ENCODE results near the gene CSNK1A1.
"Not testable (repeated sequence)": the region's sequence is repeated elsewhere in the genome, so short reads cannot be mapped to it uniquely, and the experiment has no call there.

CSNK1A1 gene

DNA sequence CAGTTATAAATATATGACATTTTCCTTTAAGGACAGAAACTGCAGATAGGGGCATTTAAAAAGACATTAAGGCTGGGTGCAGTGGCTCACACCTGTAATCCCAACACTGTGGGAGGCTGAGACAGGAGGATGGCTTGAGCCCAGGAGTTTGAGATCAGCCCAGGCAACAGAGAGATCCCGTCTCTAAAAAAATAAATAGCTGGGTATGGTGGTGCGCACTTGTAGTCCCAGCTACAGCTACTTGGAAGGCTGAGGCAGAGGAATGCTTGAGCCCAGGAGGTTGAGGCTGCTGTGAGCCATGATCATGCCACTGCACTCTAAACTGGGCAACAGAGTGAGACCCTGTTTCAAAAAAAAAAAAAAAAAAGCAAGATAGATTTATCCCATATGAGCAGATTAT lies 63.6 kb downstream of the CSNK1A1 start:
- DNase-seq = no peak

DNA sequence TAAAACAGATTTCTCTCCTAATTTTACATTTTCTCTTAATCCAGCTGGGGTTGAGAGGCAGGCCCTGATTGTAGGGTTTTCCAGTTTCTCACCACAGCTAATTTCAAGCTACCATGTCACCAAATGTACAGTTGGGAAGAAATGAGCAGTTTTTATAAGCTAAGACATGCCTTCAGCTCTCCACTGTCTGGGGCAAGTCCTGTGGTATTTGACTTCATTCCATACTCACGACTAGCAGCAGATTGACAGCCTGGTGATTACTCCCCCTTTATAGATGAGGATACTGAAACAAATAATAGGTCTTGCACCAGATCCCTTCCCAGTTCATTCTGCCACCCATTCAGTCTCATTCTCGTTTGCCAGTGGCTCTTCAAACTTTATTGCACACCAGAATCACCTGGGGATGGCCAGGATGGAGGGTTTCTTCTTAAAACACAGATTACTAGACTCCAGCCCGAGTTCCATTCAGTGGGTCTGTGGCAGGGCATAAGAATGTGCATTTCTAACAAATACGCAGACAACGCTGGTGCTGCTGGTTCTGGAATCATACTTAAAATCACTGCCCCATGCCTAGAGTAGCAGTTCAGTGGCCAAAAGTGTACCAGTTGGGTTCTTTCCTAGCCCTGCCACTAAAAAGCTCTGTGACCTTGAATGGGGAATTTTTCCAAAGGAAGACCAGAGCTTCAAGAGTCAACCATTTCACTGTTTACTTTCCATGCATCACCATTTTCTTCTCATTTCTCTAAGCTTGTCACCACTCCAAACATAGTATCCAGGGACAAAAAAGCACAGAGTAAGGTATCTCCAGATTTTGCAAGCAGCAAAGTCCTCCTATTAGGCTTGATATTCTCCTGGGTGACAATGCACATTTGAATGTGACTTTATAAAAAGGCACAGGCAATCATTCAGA lies 64.3 kb downstream of the CSNK1A1 start:
- peak; percentile 70 for DNase-seq

DNA sequence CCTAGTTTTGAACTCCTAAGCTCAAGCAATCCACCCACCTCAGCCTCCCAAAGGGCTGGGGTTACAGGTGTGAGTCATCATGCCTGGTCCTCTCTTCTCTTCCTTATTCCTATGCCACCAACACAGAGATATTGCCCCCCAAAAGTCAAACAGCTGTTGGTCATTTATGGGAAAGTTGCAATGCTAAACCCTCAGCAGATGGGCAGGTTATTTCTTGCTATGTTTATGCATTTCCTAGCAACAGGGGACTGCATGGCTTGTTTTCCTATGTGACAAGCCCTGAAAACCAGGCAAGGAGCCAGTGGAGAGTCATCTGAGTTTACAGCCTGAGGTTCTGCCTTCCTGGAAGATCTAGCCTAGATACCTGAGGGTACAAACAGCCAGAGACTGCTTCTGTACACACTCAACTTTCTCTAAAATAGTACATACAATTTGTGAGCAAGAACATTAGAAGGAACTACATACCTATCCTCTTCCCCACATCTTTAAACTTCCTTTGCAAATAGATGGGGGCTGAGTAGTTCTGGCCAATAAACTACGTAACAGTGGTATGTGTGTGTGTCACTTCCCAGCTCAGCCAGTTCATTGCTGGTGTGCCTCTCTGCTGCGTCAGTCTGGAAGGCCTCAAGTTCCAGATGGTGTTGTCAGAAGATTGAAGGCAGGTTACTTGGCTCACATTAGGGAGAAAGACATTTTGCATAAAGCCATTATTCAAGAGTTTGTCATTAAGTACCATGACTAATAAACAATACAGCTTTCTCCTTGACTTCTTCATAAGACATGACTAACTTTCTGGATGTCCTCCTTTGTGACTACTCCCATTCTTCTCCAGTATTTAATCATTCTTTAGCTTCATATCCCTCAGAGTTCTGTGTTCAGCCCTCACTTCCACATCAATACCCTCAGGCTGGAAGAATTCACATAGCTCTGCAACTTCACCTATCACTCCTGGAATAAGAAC lies 65.3 kb downstream of the CSNK1A1 start:
- DNase-seq = peak; percentile 97

DNA sequence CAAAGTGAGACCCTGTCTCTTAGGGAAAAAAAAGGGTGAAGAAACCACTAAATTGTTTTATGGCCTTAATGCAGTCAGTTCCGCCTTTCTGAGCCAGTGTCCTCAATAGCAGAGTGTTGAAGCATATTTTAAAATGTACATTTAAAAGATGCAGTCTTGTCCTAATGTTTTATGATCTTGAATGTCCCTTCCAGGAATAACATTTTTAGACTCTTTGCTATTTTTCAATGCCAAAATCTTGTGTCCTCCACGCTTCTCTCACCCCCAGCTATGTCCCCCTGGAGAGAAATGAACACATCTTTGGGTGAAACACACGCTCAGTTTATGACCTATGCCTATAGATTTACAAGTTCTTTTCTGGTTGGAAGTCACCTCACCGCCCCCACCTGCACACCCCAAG lies 69.8 kb downstream of the CSNK1A1 start:
- no peak for DNase-seq

DNA sequence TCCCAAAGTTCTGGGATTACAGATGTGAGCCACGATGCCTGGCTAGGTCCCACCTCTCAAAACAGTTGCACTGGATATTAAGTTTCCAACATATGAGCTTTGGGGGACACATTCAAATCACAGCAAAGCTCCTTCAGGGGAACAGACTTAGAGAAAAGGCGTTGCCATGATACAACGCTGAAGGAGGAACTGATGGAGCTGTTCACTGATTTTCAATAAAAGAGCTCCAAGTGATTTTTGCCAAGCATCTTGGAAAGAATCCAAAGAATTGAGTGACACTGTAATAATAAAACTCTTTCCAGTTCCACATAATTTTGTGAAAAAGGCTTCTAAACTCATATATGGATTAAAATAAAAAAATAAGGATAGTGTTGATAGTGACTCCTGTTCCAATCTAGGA lies 72.5 kb downstream of the CSNK1A1 start:
- DNase-seq = no peak

DNA sequence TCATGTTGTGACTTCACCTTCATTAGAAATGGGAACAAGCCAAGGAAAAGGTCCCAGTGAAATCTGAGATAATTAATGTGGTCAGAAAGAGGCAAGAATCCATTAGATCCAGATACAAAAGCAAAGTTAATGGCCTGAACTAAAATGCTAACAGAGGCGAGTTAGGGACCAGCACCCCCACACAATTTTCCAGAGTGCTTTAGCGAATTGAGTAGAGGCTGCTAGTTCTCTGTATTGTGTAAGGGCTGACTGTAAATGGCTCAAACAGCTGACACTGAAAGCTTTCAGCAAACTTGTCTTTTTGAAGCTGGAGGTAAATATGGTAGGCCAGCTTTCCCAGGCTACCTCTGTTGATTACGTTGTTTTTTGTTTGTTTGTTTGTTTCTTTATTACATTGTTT lies 75.5 kb downstream of the CSNK1A1 start:
- peak; percentile 26 for DNase-seq

DNA sequence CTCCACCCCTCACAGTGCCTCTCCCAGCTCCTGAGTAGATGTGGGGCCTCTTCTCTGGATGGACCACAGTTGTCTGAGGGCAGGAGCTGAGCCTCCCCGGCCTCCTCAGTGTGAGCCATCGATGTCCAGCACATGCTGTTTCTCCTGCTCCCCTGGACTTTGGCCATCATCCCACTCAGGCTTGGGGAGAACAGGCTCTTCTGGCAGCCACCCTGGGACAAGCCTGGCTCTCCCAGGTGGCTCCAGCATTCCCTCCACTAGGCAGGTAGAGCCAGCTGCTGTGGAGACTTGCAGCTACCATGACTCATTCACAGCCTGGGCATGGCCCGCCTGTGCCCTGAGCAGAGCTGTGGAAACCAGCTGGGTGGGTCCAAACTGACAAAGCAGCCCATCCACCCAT lies 77.0 kb downstream of the CSNK1A1 start:
- DNase-seq = no peak

DNA sequence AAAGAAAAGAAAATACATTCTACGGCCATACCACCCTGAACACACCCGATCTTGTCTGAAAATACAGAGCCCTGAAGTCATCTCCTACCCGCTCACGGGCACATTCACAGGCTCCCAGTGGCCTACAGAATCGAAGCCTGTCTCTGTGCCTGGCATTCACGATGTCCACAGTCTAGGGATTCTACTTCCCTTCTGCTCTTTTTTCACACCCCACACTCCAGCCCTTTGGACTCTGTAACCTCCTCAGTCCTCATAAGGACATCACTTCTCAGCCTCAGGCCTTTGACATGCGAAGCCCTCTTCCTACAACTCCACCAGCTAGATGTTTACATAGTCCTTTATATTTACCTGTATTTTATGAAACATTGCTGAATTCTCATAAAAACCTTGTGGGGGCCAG lies 77.8 kb downstream of the CSNK1A1 start:
- no peak for DNase-seq

DNA sequence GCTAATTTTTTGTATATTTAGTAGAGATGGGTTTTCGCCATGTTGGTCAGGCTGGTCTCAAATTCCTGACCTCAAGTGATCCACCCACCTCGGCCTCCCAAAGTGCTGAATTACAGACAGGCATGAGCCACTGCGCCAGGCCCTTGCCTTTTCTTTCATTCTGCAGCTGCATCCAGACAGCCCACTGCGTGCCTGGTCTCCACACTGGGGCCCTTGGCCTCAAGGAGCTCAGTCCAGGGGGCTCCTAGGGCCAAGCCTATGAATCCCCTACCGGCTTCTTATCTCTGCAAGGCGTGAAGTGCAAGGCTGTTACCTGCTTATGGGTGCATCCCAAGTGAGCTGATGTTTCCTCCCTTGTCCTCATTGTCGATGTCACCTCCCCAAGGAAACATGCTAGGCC lies 78.8 kb downstream of the CSNK1A1 start:
- no peak for DNase-seq

DNA sequence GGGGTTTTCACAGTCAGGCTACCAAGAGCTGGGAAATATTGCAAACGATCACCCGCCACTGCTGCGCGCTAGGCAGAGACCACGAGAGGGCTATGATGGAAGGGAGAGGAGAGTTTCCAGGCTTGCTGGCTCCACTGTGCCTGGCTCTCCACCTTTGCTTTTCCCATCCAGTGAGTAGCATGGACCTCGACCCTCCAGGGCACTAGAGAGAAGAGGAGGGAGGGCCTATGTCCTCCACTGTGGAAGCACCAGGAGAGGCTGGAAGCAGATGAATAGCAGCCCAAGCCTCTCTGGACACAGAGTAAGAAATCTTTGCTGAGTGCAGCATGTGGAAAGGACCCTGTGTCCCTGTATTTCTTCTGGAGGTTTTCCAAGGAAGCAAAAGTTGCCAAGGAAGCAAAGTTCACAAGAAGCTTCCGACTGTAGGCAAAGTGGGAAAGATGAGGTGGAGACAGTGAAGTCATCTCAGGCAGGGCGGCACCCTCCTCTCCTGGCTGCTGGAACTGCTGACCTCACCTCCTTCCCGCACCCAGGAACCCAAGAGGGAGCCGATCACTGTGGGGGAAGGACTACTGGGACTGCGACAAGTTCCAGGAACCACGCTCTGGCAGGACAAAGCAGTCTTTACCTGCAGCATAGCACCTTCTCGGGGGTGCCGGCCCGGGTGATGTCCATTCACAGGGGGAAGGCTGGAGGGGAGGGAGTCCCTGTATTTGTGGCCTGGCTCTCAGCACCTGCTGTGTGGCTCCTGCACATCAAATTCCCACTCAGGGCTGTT lies 79.6 kb downstream of the CSNK1A1 start:
- DNase-seq = peak; percentile 56

DNA sequence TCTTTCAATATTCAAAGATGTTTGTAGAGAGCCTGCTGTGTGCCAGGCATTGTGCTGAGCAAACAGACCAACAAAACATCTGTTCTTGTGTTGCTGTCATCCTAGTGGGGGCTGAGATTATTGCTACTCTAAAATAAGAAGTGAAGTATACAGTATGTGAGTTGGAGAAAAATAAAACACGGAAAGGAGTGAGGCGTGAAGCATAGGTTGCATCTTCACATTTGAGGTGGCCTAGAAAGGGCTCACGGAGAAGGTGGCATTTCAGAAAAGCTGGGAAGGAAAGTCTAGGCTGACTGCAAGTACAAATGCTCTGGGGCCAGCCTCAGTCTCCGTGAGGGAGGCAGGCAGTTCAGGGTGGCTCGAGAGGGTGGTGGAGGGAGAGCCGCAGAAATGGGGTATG lies 80.3 kb downstream of the CSNK1A1 start:
- no peak for DNase-seq

DNA sequence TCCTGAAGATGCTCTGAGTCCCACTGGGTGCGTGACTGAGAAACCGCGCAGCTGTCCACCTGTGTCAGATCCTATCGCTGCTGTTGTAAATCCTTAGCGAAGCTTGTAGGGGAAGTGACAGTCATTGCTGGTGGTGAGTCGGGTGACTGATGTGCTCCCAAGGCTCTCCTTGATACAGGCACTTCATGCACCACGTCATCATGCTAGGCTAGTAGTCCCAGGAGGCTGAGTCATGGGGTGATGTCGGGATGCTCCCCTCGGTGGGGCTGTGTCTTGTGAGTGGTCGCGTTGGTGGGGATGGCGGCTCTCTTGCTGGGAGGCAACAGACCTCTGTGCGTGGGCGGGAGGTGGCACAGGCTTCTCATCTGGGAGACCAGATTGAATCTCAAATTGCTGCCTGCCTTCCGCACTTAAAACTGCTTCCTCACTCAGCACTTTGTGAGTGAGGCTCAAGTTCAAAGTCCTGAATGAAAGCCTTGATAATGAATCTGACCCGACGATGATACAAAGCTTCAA lies 84.7 kb downstream of the CSNK1A1 start:
- peak; percentile 44 for DNase-seq

DNA sequence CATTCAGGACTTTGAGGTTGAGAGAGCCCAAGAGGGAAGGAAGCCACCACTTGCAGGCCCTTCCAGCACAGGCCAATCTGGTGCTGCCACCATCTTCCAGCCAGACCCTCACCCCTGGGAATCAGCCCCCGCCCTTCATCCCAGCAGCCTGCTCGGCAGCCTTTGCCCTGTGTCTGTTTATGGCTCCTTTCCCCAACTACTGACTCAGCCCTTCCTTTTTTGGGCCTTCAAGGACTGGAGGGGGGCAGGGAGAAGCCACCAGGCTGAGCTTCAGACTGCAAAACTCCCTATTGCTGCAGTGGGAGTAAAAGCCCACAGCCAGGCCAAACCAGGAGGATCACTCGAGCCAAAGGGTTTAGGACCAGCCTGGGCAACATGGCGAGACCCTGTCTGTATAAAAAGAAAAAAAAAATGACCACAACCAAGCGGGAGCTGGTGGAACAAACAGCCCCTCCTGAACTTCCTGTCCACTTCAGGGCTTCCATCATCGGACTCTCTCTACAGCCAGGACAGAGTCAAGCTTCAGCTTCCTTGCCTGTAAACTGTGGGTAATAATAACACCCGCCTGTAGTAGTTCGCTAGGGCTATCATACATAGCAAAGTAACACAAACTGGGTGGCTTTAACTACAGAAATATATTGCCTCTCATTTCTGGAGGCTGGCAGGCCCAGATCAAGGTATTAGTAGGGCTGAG lies 86.3 kb downstream of the CSNK1A1 start:
- no peak for DNase-seq

DNA sequence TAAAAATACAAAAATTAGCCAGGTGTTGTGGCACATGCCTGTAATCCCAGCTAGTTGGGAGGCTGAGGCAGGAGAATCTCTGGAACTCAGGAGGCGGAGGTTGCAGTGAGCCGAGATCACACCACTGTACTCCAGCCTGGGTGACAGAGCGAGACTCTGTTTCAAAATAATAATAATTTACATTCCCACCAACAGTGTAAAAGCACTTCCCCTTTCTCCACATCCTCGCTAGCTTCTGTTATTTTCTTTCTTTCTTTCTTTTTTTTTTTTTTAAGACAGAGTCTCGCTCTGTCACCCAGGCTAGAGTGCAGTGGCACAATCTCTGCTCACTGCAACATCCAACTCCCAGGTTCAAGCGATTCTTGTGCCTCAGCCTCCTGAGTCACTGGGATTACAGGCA lies 89.3 kb downstream of the CSNK1A1 start:
- not testable (repeated sequence) for DNase-seq

DNA sequence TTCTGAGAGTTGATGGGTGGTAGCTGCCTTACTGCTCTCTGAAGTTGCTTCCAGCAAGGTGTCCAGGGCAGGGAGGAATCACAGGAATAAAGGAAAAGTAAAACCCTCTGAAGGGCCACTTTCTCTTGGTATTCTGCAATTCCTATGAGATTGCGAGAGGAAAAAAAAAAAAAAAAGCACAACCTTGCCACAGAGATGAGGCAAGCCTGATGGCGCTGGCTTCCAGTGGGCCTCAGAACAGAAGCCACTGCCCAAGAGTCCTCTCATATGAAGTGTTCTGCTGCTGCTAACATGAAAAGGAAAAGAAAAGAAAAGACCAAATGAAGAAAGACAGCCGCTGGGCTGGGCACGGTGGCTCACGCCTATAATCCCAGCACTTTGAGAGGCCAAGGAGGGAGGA lies 91.3 kb downstream of the CSNK1A1 start:
- no peak for DNase-seq

DNA sequence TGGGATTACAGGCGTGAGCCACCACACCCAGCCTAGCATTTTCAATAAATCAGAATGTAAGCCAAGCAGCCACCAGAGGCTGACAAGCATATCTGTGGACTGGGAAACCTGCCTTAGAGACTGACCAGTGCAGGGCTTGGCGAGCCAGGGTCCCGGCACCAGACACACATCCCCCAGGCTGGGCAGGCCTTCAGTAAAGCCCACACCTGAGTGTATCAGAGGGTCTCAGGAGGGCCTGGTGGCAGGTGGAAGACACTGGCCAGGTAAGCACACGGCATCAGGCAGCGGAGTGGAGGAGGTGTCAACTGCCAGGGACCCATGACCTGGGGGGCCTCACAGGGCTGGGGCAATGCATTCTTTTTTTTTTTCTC lies 93.9 kb downstream of the CSNK1A1 start:
- DNase-seq = no peak

DNA sequence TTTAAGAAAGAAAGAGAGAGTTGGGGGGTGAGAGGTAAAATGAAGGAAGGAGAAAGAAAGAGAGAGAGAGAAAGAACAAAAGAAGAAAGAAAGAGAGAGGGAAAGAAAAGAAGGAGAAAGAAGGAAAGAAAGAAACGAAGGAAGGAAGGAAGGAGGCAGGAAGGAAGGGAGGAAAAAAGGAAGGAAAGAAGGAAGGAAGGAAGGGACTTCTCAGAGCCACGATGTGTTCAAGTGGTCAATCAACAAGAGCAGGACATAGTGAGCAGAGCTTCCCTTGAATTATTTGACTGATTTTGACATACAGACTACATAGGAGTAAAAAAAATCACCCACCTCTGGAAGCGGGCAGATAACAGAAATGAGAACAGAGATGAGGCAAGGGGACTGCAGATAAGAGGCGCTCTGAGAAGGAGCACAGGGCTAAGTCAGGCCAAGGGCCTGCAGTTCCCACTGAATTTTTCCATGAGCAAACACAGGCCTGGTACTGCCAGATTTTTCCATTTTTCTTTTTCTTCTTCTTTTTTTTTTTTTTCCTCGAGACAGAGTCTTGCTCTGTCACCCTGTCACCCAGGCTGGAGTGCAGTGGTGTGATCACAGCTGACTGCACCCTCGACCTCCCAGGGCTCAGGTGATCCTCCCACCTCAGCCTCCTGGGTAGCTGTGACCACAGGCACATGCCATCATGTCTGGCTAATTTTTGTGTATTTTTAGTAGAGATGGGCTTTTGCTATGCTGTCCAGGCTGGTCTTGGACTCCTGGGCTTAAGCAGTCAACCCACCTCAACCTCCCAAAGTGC lies 94.4 kb downstream of the CSNK1A1 start:
- peak; percentile 12 for DNase-seq

DNA sequence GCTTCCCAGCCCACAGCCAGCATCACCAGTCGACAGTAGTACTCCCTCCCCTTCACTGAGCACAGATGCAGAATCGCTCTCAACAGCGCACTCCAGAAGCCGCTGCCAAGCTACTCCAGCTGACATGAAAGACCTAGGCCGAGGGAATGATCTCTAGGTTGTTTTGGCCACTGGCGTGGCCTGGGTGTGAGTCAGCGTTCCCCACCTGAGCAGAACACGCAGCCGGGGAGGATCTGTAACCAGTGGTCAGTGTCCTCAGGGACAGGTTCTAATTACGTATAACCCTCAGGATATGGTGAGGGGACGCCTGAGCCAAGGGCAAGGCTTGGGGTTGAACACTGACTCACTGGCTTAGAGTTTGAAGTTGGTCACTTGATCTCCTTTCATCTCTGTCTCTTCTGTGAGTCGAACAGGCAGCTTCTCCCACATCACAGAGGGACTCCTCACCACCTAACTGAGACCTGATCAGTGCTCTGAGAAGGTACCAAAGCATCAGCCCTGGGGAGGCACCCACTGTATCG lies 95.3 kb downstream of the CSNK1A1 start:
- DNase-seq = no peak

DNA sequence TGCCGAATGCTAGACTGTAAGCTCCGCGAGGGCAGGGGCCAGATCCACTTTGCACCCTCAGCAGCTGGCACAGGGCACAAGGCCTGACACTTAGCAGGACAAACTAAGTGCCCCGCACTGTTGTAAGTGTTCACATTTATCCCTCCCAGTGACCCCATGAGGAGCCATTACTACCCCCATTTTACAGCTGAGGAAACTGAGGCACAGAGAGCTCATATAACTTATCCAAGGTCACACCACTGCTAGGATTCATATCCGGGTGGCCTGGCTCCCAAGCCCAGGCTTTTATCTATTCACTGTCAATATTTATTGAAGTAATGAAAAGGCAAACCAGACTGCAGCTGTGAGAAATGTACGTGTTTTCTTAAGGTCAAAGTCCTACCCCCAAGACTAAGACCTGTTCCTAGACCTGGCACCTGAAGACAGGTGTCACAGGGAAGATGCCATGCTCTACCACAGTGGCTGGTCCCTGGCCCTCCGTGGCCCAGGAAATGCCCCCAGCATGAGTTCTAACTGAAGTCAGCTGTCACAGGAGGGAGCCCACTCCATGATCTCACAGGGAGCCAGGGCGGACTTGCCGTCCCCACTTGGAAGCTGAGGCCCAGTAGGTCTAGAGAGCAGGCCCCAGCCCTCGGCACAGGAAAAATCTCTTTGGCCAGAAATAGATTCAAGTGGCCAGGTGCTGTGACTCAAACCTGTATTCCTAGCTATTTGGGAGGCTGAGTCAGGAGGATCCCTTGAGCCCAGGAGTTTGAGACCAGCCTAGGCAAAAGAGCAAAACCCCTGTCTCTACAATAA lies 97.4 kb downstream of the CSNK1A1 start:
- DNase-seq = no peak

All from kidney glomerular epithelial cell (primary cell).